GM21737 (cell line): ENCODE data around the gene BRSK2.
"Not testable (repeated sequence)": the region's sequence is repeated elsewhere in the genome, so short reads cannot be mapped to it uniquely, and the experiment has no call there.

ENCODE experiments used
- ATAC-seq: cut with Tn5 transposase; IDR thresholded peaks from one replicate; pipeline ENCODE4 v1.9.1; 2021; ENCODE audit warnings: mild to moderate bottlenecking, moderate library complexity; ENCODE audit not compliant: unreplicated experiment

The BRSK2 gene

DNA sequence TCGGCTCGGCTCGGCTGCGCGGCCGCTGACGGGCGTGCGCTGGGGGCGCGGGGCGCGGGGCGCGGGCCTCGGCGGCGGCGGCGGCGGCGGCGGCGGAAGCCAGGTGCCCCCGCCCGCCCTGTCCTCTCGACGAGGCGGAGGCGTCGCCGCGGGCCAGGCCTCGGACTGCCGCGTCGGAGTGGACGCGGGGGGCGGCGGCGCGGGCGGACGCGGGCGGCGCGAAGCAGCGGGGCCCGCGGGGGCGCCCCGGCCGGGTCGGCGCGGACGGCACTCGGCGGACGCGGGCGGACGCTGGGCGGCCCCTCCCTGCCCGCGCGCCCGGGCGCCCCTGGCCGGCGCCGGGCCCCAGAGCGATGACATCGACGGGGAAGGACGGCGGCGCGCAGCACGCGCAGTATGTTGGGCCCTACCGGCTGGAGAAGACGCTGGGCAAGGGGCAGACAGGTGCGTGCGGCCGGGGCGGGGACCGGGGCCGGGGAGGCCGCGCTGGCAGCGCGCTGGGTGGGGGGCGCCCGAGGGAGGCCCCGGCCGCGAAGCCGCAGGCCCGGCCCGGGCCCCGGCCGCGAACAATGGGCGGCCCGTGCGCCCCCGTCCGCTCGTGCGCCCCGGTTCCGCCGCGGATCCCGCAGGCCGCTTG lies at the start of gene BRSK2:
Gene BRSK2, plus strand, starts transcription at position 3 of the 637 bp plus-strand sequence. Its CDS starts 351 bp downstream, at position 354.
- ATAC-seq: no peak

DNA sequence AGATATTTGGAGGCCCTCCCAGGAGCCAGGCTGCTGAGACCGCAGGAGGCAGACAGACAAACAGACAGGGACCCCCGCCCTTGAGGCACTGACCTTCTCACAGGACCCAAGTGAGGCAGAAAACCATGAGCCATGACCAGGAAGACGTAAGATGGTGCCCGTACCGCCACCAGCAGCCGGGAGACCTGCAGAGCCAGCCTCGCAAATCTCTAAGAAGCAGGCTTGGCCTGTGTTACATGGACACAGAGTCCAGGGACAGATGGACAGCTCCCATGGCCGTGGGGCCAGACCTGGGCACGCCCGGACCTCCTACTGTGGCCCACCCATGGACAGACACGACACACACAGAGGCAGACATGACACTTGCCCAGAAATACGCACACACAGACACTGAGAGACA lies 49.6 kb upstream of the BRSK2 start:
- ATAC-seq: no peak

DNA sequence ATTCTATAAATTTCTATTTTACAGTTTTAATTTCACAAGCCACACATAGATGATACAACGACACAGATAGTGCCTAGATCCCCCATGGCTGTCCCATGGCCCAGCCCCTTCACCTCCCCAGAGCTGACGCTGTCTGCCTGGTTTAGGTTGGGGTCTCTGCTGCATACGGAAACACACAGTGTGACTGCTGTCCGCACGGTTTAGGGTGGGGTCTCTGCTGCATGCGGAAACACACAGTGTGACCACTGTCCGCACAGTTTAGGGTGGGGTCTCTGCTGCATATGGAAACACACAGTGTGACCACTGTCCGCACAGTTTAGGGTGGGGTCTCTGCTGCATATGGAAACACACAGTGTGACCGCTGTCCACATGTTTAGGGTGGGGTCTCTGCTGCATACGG lies 48.5 kb upstream of the BRSK2 start:
- ATAC-seq: not testable (repeated sequence)

DNA sequence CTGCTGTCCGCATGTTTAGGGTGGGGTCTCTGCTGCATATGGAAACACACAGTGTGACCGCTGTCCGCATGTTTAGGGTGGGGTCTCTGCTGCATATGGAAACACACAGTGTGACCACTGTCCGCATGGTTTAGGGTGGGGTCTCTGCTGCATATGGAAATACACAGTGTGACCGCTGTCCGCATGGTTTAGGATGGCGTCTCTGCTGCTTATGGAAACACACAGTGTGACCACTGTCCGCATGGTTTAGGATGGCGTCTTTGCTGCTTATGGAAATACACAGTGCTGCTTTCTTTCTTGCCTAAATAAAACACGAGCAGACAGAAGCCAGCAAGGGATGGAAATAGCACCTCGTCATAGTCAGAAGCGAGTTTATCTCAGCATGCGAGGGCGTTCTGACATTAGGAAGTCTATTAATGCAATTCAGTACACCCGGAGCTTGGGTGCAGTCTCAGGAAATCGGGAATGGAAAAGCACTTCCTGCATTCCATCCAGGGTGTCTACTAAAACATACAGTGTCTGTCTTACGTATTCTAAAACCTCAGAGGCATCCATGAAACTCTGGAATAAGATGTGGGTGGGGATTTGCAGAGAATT lies 47.7 kb upstream of the BRSK2 start:
- ATAC-seq: no peak

DNA sequence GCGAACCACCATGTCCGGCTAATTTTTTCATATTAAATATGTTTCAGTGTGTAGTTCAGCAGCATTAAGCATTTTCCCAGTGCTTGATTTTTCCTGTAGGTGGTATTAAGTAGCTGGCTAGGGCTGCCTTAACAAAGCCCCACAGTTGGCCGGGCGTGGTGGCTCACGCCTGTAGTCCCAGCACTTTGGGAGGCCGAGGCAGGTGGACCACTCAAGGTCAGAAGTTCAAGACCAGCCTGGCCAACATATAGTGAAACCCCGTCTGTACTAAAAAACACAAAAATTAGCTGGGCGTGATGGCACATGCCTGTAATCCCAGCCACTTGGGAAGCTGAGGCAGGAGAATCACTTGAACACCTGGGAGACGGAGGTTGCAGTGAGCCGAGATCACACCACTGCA lies 46.8 kb upstream of the BRSK2 start:
- ATAC-seq: no peak

DNA sequence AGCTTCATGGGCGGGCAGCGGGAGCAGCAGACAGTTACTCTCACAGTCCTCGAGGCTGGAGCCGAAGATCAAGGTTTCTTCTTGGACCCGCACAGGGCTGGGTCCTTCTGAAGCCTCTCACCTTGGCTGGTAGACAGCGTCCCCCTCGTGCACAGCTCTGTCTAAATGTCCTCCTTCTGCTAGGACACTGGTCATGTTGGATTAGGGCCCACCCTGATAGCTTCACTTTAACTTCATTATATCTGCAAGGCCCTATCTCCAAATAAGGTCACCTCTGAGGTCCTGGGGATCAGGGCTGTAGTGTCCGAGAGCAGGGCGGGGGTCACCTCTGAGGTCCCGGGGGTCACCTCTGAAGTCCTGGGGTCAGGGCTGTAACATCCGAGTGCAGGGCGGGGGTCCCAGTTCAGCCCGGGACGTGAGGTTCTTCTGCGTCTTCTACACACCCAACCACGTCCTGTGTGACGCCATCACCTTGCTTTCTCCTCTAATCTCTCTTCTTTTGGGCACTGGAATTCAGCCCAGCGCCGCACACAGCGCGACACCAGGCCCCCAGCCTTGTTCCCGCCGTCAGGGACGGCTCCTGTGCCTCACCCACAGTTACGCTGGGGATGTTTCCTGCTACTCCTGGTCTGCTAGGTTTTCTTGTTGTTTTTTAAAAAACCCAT lies 46.2 kb upstream of the BRSK2 start:
- ATAC-seq: no peak

DNA sequence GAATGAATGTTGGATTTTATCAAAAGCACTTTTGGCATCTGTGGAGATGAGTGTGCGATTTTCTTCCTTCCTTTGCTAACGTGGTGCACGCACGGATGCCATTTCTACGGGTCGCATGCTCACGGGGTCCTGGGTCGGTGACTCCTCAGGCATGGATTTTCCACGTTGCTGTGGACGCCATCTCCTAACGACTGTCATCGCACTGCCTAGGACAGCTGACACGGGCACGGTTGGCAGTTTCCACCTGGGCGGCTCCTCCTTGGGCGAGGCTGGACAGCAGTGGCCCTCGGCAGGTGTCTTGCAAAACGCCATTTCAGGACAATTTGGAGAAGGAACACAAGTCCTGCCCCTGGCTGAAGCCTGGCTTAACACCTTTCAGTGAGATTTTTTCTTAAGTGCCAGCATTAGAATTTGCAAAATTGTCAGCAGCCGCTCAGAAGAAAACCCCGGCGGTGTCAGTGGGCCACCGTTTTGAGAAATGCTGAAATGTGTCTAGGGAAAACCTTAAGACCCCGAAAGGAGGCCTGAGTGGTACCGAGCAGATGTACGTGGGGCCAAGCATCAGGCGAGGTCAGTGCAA lies 45.6 kb upstream of the BRSK2 start:
- no peak for ATAC-seq

DNA sequence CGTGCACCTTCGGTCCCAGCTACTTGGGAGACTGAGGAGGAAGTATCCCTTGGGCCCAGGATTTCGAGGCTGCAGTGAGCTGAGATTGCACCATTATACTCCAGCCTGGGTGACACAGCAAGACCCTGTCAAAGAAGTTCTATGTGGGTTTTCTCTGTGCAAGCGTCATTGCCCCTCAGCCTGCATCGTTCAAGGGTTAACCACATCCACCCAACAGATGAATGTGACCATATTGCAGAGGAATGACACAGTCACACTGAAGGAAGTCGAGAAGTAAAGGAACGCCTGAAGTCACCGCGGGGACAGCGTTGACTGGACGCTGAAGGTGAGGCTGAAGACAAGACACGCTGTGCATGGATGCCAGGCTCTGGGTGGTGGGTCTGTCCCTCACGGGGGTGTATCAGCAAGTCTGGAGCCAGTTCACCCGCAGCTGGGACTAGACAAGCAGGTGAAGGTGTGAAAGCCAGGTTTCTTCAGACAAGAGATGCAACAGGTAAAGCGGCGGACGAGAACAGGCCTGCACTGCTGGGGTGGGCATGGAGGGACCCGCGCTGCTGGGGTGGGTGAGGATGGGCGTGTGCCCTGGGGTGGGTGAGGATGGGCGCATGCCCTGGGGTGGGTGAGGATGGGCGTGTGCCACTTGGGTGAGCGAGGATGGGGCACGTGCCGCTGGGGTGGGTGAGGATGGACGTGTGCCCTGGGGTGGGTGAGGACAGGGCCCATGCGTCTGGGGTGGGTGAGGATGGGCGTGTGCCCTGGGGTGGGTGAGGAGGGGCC lies 43.8 kb upstream of the BRSK2 start:
- ATAC-seq: no peak

DNA sequence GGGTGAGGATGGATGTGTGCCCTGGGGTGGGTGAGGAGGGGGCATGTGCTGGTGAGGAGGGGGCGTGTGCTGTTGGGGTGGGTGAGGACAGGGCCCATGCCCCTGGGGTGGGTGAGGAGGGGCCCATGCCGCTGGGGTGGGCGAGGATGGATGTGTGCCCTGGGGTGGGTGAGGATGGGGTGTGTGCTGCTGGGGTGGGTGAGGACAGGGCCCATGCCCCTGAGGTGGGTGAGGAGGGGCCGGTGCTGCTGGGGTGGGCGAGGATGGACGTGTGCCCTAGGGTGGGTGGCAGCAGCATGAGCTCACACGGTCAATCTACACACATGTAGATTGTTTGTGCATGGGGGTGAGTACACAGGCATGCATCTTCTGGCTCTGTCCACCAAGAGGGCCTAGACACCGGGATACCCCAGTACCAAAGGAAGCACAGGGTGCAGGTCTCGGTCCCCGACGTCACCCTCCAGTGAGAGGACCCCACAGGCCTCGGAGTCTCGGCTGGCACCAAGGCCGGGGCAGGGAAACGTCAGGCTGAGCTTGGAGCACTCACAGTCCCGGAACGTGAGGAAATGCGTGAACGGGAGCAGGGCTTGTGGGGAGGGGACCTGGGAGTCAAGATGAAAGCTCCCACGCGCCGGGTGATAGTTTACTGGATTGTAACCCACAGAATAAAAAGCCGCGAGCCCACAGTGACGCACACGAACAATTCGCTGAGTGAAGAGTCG lies 42.9 kb upstream of the BRSK2 start:
- ATAC-seq: no peak

DNA sequence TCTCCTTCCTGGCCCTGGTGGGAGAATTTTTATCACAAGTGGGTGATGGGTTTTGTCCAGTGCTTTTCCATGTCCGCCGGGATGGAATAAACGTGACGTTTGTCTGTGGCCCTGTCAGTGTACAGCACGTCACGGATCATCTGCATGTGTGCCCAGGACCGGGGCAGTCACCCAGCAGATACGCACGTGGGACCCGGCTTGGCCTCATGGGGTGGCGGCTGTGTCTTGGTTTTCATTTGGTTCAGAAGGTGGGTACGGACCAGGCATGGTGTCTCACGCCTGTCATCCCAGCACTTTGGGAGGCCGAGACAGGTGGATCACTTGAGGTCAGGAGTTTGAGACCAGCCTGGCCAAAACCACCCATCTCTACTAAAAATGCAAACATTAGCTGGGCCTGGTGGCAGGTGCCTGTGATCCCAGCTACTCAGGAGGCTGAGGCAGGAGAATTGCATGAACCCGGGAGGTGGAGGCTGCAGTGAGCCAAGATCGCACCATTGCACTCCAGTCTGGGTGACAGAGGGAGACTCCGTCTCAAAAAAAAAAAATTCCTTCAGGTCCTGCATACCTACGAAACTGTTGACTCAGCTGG lies 42.2 kb upstream of the BRSK2 start:
- not testable (repeated sequence) for ATAC-seq

DNA sequence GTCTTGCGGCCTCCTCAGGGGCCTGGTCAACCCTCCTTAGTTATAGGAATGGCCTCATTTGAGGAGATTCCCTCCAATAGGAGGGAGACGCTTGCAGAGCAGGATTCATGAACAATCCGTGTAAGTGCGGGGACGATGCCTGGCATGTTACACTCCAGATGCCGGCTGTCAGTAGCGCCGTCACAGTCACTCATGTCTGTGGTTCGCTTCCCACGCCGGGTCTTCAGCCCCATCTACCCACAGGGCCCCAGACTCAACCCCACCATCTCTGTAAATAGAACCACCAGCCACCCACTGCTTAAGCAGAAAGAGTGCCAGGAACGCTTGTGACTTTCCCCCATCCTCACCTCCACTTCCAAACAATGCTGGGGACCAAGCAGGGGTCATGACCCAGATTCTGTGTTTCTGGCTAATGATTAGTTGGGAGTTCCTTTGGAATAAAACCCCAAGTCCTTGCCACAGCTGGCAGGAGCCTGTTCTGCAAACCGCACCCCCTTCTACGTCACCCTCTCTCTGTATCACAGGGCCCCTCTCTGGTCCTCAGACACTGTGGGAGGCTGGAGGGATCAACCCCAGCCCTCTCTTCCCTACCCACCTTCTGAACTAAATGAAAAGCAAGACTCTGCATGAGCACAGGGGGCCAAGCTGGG lies 41.5 kb upstream of the BRSK2 start:
- ATAC-seq: no peak

DNA sequence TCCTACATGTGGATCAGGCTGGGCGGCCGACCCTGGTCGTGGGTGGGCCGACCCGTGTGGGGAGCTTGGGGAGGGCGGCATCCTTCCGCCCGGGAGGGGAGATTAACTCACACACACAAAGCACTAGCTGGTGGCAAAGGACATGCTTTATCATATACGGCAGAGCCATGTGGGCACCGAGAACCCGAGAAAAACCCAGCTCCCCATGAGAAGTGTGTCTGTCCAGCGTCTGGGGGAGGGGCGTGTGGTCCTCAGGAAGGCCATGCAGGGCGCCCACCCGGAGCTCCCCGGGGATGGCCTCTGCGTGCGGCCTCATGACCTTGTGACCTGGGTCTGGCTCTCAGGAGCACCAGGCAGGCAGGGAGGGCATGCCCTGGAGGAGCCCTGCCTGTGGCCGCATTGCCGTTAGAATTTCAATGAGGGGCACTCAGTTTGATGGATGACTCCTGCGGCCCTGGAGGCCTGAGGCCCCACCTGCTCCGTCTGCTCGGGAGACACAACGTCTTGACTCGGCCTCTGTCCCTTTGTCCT lies 40.9 kb upstream of the BRSK2 start:
- ATAC-seq: no peak

DNA sequence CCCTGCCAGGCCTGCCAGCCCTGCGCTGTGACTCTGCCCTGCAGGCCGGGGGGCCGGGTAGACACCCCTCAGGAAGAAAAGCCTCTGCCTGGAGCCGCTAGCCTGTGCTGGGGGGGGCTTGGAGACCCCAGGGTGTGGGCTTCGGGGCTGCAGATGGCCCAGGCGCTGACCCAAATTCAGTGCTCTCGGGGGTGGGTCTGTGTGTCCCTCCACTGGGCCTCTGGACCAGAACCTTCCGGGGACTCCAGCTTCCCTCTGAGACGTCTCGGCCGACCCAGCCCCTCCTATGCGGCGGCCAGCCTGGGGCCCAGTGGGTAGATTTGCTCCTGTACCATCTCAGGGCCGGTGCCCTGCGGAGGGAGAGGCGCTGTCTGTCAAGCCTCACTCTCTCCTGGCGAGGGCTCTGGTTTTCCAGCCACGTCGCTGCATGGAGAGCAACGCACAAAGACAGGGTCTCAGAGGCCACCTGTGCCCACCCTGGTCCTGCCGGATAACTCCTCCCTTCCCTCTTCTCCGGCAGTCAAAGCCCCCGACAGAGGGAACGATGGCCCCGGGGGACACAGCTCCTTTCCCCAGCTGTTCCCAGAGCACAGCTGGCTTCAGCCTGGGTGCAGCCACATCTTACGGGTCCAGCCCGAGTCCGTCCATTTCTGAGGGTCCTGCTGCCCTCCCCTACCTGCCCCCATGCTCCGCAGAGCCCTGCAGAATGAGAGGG lies 40.2 kb upstream of the BRSK2 start:
- ATAC-seq: no peak

DNA sequence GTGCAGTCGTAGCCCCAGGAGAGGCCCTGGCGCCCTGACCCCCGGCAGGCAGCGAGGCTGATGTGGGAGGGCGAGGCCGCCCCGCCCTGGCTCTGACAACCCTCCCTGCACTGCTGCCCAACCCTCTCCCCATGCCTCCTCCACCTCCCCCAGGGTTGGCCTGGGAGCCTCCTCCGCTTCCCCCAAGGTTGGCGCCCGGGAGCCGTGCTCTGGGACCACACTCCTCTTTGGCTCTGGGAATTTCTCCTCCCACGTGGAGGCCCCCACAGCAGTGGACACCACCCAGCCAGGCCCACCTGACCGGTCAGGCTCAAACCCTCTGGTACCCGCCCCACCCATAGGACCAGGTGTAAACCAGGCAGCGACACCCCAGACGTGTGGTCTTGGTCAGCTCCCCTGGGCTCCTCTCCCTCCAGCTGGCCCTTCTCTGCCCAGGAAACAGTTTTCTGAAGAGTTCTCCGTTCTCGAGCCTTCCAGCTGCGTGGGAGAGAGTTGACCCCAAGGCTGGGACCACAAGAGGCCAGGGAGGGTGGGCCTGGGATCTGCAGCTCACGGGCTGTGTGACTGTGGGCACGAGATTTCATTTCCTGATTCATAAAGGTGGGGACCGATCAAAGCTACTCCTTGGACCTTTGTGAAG lies 39.5 kb upstream of the BRSK2 start:
- no peak for ATAC-seq

DNA sequence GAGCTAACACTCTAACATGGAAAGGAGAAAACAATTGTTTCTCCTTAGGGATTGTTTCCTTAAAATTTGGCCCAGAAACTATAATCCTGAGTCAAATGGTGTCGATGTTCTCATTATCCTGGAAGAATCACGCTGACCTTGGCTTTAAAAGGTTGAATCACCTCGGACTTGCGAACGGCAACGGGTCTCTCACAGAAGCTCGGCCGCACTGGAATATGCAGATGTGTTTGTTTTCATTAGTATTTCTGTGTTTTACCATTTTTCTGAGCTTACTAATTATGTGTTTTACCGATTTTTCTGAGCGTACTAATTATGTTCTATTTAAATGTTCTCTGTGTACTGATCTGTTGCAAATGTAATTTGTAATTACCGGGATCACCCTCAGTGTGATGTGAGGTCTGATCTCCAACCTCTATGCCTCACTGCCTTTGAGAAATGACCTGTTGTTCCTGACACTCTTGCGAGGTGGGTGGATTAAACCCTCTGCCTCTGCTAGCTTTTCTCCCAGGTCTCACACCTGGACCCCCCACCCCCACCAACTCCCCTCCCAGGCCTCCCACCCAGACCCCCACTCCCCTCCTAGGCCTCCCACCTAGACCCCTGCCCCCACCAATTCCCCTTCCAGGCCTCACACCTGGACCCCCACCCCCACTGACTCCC lies 38.3 kb upstream of the BRSK2 start:
- no peak for ATAC-seq

DNA sequence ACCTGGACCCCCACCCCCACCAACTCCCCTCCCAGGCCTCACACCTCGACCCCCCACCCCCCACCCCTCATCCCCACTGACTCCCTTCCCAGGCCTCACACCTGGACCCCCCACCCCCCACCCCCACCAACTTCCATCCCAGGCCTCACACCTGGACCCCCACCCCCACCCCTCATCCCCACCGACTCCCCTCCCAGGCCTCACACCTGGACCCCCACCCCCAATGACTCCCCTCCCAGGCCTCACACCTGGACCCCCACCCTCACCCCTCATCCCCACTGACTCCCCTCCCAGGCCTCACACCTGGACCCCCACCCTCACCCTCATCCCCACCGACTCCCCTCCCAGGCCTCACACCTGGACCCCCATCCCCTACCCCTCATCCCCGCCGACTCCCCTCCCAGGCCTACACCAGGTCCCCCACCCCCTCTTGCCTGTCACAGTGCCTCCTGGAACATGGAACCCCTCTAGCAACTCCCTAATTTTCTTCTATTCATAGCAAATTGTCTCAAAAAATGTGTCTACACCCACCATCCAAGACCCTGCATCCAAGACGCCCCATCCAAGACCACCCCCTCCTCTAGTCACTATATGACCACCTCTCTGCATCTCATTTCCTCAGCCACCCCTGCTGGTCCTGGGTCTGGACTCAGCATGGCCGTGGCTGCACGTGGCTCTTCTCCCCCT lies 36.9 kb upstream of the BRSK2 start:
- no peak for ATAC-seq

DNA sequence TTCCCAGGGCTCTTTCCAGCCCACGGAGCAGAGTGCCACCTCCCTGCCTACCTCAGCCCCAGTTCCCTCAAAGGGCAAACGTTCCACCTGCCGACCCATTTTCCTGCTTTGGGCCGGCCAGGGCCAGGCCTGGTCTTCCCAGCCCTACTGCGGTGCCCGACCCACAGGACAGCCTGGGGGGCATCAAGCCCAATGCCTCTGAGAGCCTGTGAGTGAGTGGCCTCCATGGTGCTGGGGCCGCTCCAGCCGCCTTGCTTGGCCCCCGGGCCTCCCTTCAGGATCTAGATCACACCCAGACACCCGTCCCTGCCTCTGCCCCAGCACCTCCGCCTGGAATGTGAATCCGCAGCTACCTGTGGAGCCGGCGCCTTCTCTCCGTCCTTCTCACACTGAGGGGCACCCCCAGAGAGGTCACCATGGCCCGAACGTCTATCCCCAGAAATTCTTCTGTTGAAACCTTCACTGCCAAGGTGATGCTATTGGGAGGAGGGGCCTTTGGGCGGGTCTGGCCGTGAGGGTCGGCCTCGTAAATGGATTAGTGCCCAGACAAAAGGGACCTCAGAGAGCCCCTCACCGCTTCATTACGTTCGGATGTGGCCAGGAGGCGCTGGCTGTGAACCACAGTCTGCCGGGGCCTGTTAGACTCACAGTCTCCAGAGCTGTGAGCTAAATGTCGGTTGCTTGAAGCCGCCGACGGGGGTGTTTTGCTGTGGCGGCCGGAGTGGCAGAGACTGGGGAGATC lies 36.2 kb upstream of the BRSK2 start:
- ATAC-seq: no peak
